Ishikawa (cell line): ENCODE data around the gene TRIB2.

Source experiments
- MAX ChIP-seq: IDR thresholded peaks from 2 replicates; pipeline ENCODE4 v1.6.1; 2012
- RAD21 ChIP-seq: IDR thresholded peaks from 2 replicates; pipeline ENCODE4 v1.6.1; 2012; ENCODE audit warnings: low read depth
- YY1 ChIP-seq: IDR thresholded peaks from 2 replicates; pipeline ENCODE4 v1.6.1; 2012; ENCODE audit warnings: low read depth

- TF ChIP-seq RAD21 = no peak
- no peak for TF ChIP-seq MAX
- no peak for TF ChIP-seq YY1
Measured at GRCh38 chr2:12715258-12716031, 1.3 kb upstream of the TRIB2 start.
